MCF 10A (cell line): ENCODE data around the gene GPNMB. TPM values are rescaled to one million over a fixed set of nuclear protein-coding genes. Genes with fewer than 3 reads are reported as not detected.

Source experiments
- BruUV-seq: library from RNA; stranded (reverse); fragments of 400-500 nt; replicated peaks from 2 replicates; lab custom pipeline; 2021; lab: Mats Ljungman, UMichigan
- CTCF ChIA-PET: fragments of 300-600 bp; sonication (Branson Sonifier 250); formaldehyde crosslinking; extraction: SDS; loops from one replicate; lab custom pipeline; 2021; ENCODE audit warnings: antibody characterized with exemption, inconsistent platforms; lab: Yijun Ruan, JAX
- POLR2A ChIA-PET: fragments of 300-600, 350-650 bp; sonication (Branson Sonifier 250); formaldehyde crosslinking; extraction: SDS; loops from one replicate; lab custom pipeline; 2020; ENCODE audit warnings: antibody characterized with exemption, inconsistent platforms; lab: Yijun Ruan, JAX
- DNase-seq: peaks from one replicate; pipeline ENCODE4 v3.0.0-alpha.2; 2018; ENCODE audit not compliant: unreplicated experiment
- H3K27ac Mint-ChIP-seq: one replicate; pipeline ENCODE4 v1.8.0; 2022; ENCODE audit warnings: mild to moderate bottlenecking, low read depth, mixed read lengths; ENCODE audit not compliant: unreplicated experiment
- H3K27me3 Mint-ChIP-seq: one replicate; pipeline ENCODE4 v1.8.0; 2022; ENCODE audit warnings: mixed read lengths; ENCODE audit not compliant: insufficient read depth, unreplicated experiment
- H3K36me3 Mint-ChIP-seq: one replicate; pipeline ENCODE4 v1.8.0; 2022; ENCODE audit warnings: mild to moderate bottlenecking, moderate library complexity, mixed read lengths; ENCODE audit not compliant: insufficient read depth, unreplicated experiment
- H3K4me1 Mint-ChIP-seq: one replicate; pipeline ENCODE4 v1.8.0; 2022; ENCODE audit warnings: mixed read lengths; ENCODE audit not compliant: insufficient read depth, unreplicated experiment
- H3K4me3 Mint-ChIP-seq: one replicate; pipeline ENCODE4 v1.8.0; 2022; ENCODE audit warnings: mild to moderate bottlenecking, moderate library complexity, mixed read lengths; ENCODE audit not compliant: unreplicated experiment
- H3K9me3 Mint-ChIP-seq: one replicate; pipeline ENCODE4 v1.8.0; 2022; ENCODE audit warnings: mixed read lengths; ENCODE audit not compliant: unreplicated experiment
- CTCF ChIP-seq: fragments of 200-600 bp; IDR thresholded peaks from one replicate; pipeline ENCODE4 v1.8.0; 2022; ENCODE audit warnings: antibody characterized with exemption, mild to moderate bottlenecking; ENCODE audit not compliant: unreplicated experiment
- intact Hi-C: fragments of 100-400 bp; cut with micrococcal nuclease; formaldehyde crosslinking; loops from 2 replicates; pipeline ENCODE4 v1.14.1; 2022
- total RNA-seq: library from RNA; stranded (reverse); gene quantifications from 2 replicates; pipeline ENCODE4 v1.2.3, GENCODE V29; 2022

The GPNMB gene
- total RNA-seq, 1 experiment from 2014 or later, result 1.1 TPM

GRCh38 chr7:23276376-23276775, 29.8 kb downstream of the GPNMB start:
- H3K4me3 Mint-ChIP-seq, result no peak overlapping the region
- TF ChIP-seq CTCF, result no peak
- no peak for DNase-seq
- no TSS peak for BruUV-seq
- no peaks in the 10 kb centered on the region for H3K27me3 Mint-ChIP-seq
- POLR2A ChIA-PET, result interaction anchor here (0.6 to 1.1 kb wide), 3 partner anchors 8 to 154 kb away, joined by 3 read pairs; no protein-coding TSS in a partner anchor
- H3K4me1 Mint-ChIP-seq, result peaks cover 6% of the 10 kb centered on the region
- peaks cover 5% of the 10 kb centered on the region for H3K36me3 Mint-ChIP-seq
- no peaks in the 10 kb centered on the region for H3K9me3 Mint-ChIP-seq
- CTCF ChIA-PET, result interaction anchor here (0.5 to 4.0 kb wide), 17 partner anchors 14 to 734 kb away, joined by 3 to 47 read pairs (median 4); no protein-coding TSS in a partner anchor
- no peak overlapping the region for H3K27ac Mint-ChIP-seq
- intact Hi-C loops, result no loop called here

GRCh38 chr7:23276947-23277346, 30.4 kb downstream of the GPNMB start:
- DNase-seq, result no peak
- Mint-ChIP-seq H3K4me3 (no peak overlapping the region), H3K27me3 (no peaks in the 10 kb centered on the region), H3K27ac (no peak overlapping the region), H3K36me3 (peaks cover 5% of the 10 kb centered on the region), H3K9me3 (no peaks in the 10 kb centered on the region), H3K4me1 (peaks cover 6% of the 10 kb centered on the region)
- no peak for TF ChIP-seq CTCF
- no TSS peak for BruUV-seq
- ChIA-PET POLR2A (interaction anchor here (0.6 to 1.1 kb wide), 2 partner anchors 9 to 153 kb away, joined by 3 read pairs; no protein-coding TSS in a partner anchor), CTCF (interaction anchor here (0.6 to 4.0 kb wide), 25 partner anchors 8 to 735 kb away, joined by 3 to 47 read pairs (median 4); no protein-coding TSS in a partner anchor)
- intact Hi-C loops, result loop anchor here (1.0 kb wide), 3 partner anchors 80 to 268 kb away; no protein-coding TSS in a partner anchor

GRCh38 chr7:23277359-23277989, 30.9 kb downstream of the GPNMB start:
- H3K27me3 Mint-ChIP-seq, result no peaks in the 10 kb centered on the region
- ChIA-PET CTCF (interaction anchor here (0.6 to 4.0 kb wide), 23 partner anchors 9 to 268 kb away, joined by 3 to 47 read pairs (median 4); no protein-coding TSS in a partner anchor), POLR2A (interaction anchor here (1.1 kb wide), 1 partner anchor 9 kb away, joined by 3 read pairs; no protein-coding TSS in a partner anchor)
- TF ChIP-seq CTCF, result peak; percentile 74
- BruUV-seq, result no TSS peak
- no peak overlapping the region for H3K27ac Mint-ChIP-seq
- H3K36me3 Mint-ChIP-seq, result peaks cover 5% of the 10 kb centered on the region
- peaks cover 6% of the 10 kb centered on the region for H3K4me1 Mint-ChIP-seq
- no peaks in the 10 kb centered on the region for H3K9me3 Mint-ChIP-seq
- peak; percentile 83 for DNase-seq
- intact Hi-C loops, result loop anchor here (1.0 kb wide), 3 partner anchors 80 to 268 kb away; no protein-coding TSS in a partner anchor
- no peak overlapping the region for H3K4me3 Mint-ChIP-seq

- TF ChIP-seq CTCF, result no peak
- no peak overlapping the region for H3K4me3 Mint-ChIP-seq
- no peak overlapping the region for H3K27ac Mint-ChIP-seq
- CTCF ChIA-PET, result interaction anchor here (0.5 to 2.3 kb wide), 13 partner anchors 8 to 1863 kb away, joined by 3 to 12 read pairs (median 3); partner anchors contain the start of gene MALSU1
- no peaks in the 10 kb centered on the region for H3K27me3 Mint-ChIP-seq
- DNase-seq, result no peak
- POLR2A ChIA-PET, result interaction anchor here (1.2 to 1.4 kb wide), 2 partner anchors 14 to 20 kb away, joined by 4 to 7 read pairs; no protein-coding TSS in a partner anchor
- no peaks in the 10 kb centered on the region for H3K4me1 Mint-ChIP-seq
- H3K9me3 Mint-ChIP-seq, result no peaks in the 10 kb centered on the region
- no peaks in the 10 kb centered on the region for H3K36me3 Mint-ChIP-seq
- BruUV-seq, result no TSS peak
- intact Hi-C loops, result no loop called here
Observed at GRCh38 chr7:23279819-23280525, 33.4 kb downstream of the GPNMB start.
